Liver (tissue), 9 donors: ENCODE measurements around the gene DCTN1. TPM values are rescaled to one million over a fixed set of nuclear protein-coding genes. Genes with fewer than 3 reads are reported as not detected.

Experiments
- DNase-seq: peaks from one replicate; pipeline ENCODE4 v3.0.0-alpha.2; 2017; ENCODE audit warnings: low spot score
- H3K27ac ChIP-seq, 2 donors: one replicate each; pipeline ENCODE4 v1.7.0; 2013; ENCODE audit warnings: inconsistent platforms in 2 of 2, low read length in 2 of 2, control low read depth in 1 of 2, low read depth in 1 of 2, mild to moderate bottlenecking in 1 of 2
- H3K27me3 ChIP-seq, 4 donors: one replicate each; pipeline versions ENCODE4 v1.6.1 to v1.7.0; 2013; ENCODE audit warnings: low read length in 3 of 4, inconsistent platforms in 1 of 4, mild to moderate bottlenecking in 1 of 4, moderate library complexity in 1 of 4; ENCODE audit not compliant: control insufficient read depth in 4 of 4, insufficient read depth in 4 of 4
- H3K36me3 ChIP-seq, 4 donors: one replicate each; pipeline versions ENCODE4 v1.6.1 to v1.7.0; 2013; ENCODE audit warnings: low read length in 3 of 4, mild to moderate bottlenecking in 3 of 4, low read depth in 1 of 4, moderate library complexity in 1 of 4; ENCODE audit not compliant: control insufficient read depth in 4 of 4, insufficient read depth in 3 of 4
- H3K4me1 ChIP-seq, 4 donors: one replicate each; pipeline versions ENCODE4 v1.6.1 to v1.7.0; 2013; ENCODE audit warnings: low read length in 3 of 4, mild to moderate bottlenecking in 3 of 4, moderate library complexity in 1 of 4; ENCODE audit not compliant: control insufficient read depth in 4 of 4, insufficient read depth in 4 of 4
- H3K4me3 ChIP-seq, 3 donors: one replicate each; pipeline versions ENCODE4 v1.6.1 to v1.7.0; 2013; ENCODE audit warnings: low read length in 3 of 3, control low read depth in 1 of 3, low read depth in 1 of 3, mild to moderate bottlenecking in 1 of 3
- H3K9ac ChIP-seq, 2 donors: one replicate each; pipeline ENCODE4 v1.7.0; 2013; ENCODE audit warnings: low read length in 2 of 2, mild to moderate bottlenecking in 2 of 2, moderate library complexity in 2 of 2, control low read depth in 1 of 2, low read depth in 1 of 2
- H3K9me3 ChIP-seq, 4 donors: one replicate each; pipeline versions ENCODE4 v1.6.1 to v1.7.0; 2013; ENCODE audit warnings: low read length in 3 of 4; ENCODE audit not compliant: control insufficient read depth in 4 of 4
- EGR1 ChIP-seq, 2 donors: IDR thresholded peaks; 2 replicates each; pipeline ENCODE4 v1.6.1; 2016 to 2018; ENCODE audit warnings: antibody characterized with exemption in 2 of 2, low read depth in 2 of 2
- FOXA1 ChIP-seq: IDR thresholded peaks from 2 replicates; pipeline ENCODE4 v1.6.1; 2016; ENCODE audit warnings: antibody characterized with exemption
- FOXA2 ChIP-seq: IDR thresholded peaks from 2 replicates; pipeline ENCODE4 v1.6.1; 2016; ENCODE audit warnings: antibody characterized with exemption
- GABPA ChIP-seq, 2 donors: IDR thresholded peaks in 1 of 2; conservative IDR thresholded peaks in 1 of 2; 2 replicates each; pipeline ENCODE4 v1.6.1; 2016; ENCODE audit warnings: antibody characterized with exemption in 2 of 2, mild to moderate bottlenecking in 1 of 2, moderate library complexity in 1 of 2
- HNF4A ChIP-seq, 2 donors: conservative IDR thresholded peaks; 2 replicates each; pipeline ENCODE4 v1.6.1; 2016; ENCODE audit warnings: antibody characterized with exemption in 2 of 2, mild to moderate bottlenecking in 2 of 2
- HNF4G ChIP-seq: IDR thresholded peaks from 2 replicates; pipeline ENCODE4 v1.6.1; 2016; ENCODE audit warnings: antibody characterized with exemption
- JUND ChIP-seq, 2 donors: IDR thresholded peaks; 2 replicates each; pipeline ENCODE4 v1.6.1; 2016; ENCODE audit warnings: antibody characterized with exemption in 2 of 2
- NR2F2 ChIP-seq: IDR thresholded peaks from 2 replicates; pipeline ENCODE4 v1.6.1; 2016; ENCODE audit warnings: antibody characterized with exemption
- RXRA ChIP-seq, 2 donors: IDR thresholded peaks; 2 replicates each; pipeline ENCODE4 v1.6.1; 2017 to 2018; ENCODE audit warnings: antibody characterized with exemption in 2 of 2, mild to moderate bottlenecking in 1 of 2
- SP1 ChIP-seq: IDR thresholded peaks from 2 replicates; pipeline ENCODE4 v1.6.1; 2018; ENCODE audit warnings: antibody characterized with exemption, mild to moderate bottlenecking
- TAF1 ChIP-seq: conservative IDR thresholded peaks from 2 replicates; pipeline ENCODE4 v1.6.1; 2016; ENCODE audit warnings: antibody characterized with exemption, mild to moderate bottlenecking
- YY1 ChIP-seq: IDR thresholded peaks from 2 replicates; pipeline ENCODE4 v1.6.1; 2016; ENCODE audit warnings: antibody characterized with exemption, mild to moderate bottlenecking
- WGBS: extraction: QIAGEN DNeasy Blood & Tissue Kit; methylation state at CpG from one replicate; pipeline ENCODE4 v1.1.7; 2013; 5-methylcytosine and 5-hydroxymethylcytosine counted together
- polyA plus RNA-seq, 2 donors: library from polyadenylated mRNA; stranded (reverse) in 1 of 2; unstranded in 1 of 2; fragments of 200-250 nt in 1 of 2; fragments of >200 nt in 1 of 2; fragmentation: Nextera tagmentation in 1 of 2; extraction: Ambion mirVana in 1 of 2; gene quantifications; one replicate each; pipeline versions ENCODE4 v1.2.1 to v1.2.3, GENCODE V29; 2013 to 2015
- total RNA-seq, 2 donors: library from RNA; depleted of rRNA; stranded (reverse); fragments of >200 nt; gene quantifications; one replicate each; pipeline ENCODE4 v1.2.3, GENCODE V29; 2014
- TF ChIP-seq, protein P1 (sequence below): fragments of 150-350 bp; IDR thresholded peaks from 2 replicates; pipeline ENCODE4 v1.5.1; 2017; ENCODE audit warnings: improper control_type of control experiment, low read depth, low read length; ENCODE audit not compliant: missing input control
- TF ChIP-seq, protein P2 (sequence below): IDR thresholded peaks from 2 replicates; pipeline ENCODE4 v1.6.1; 2016; ENCODE audit warnings: antibody characterized with exemption
- TF ChIP-seq, protein P3 (sequence below): IDR thresholded peaks from 2 replicates; pipeline ENCODE4 v1.6.1; 2016; ENCODE audit warnings: antibody characterized with exemption, mild to moderate bottlenecking
- TF ChIP-seq, protein P4 (sequence below): IDR thresholded peaks from 2 replicates; pipeline ENCODE4 v1.6.1; 2016; ENCODE audit warnings: antibody characterized with exemption
- TF ChIP-seq, protein P5 (sequence below): IDR thresholded peaks from 2 replicates; pipeline ENCODE4 v1.6.1; 2016; ENCODE audit warnings: antibody characterized with exemption
- donor health status: healthy.
- donor health status: healthy.
- donor health status: healthy.
- donor health status: healthy.
- donor health status: healthy.

DCTN1 gene
- total and polyA plus RNA-seq, 4 donors = 29.7 to 40.9 (median 33.5) TPM

DNA sequence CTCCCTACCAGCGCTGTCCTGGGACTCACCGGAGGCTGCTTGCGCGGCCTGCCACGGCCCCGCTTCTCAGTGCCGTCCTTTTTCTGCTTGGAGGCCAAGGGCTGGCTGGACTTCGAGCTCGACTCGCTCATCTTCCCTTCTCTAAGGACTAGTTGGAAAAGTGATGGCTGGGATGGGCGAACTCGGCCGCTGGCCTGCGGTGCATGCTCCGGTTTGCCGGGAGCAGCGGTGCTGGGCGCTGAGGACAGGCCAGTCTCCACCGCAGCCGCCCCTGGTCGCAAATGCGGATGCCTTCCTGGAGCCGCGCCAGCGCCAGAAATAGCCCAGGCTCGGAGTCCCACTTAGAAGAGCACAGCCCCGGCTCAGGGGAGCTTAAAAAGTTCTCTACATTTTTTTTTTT, 38.2 kb upstream of the DCTN1 start (continued):
- no peak for TF ChIP-seq GABPA (IDR thresholded peaks at IDR 0.05 in 1 of 2, conservative IDR thresholded peaks at IDR 0.05 in 1 of 2)
- TF ChIP-seq, protein P1, sequence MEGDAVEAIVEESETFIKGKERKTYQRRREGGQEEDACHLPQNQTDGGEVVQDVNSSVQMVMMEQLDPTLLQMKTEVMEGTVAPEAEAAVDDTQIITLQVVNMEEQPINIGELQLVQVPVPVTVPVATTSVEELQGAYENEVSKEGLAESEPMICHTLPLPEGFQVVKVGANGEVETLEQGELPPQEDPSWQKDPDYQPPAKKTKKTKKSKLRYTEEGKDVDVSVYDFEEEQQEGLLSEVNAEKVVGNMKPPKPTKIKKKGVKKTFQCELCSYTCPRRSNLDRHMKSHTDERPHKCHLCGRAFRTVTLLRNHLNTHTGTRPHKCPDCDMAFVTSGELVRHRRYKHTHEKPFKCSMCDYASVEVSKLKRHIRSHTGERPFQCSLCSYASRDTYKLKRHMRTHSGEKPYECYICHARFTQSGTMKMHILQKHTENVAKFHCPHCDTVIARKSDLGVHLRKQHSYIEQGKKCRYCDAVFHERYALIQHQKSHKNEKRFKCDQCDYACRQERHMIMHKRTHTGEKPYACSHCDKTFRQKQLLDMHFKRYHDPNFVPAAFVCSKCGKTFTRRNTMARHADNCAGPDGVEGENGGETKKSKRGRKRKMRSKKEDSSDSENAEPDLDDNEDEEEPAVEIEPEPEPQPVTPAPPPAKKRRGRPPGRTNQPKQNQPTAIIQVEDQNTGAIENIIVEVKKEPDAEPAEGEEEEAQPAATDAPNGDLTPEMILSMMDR = no peak

DNA sequence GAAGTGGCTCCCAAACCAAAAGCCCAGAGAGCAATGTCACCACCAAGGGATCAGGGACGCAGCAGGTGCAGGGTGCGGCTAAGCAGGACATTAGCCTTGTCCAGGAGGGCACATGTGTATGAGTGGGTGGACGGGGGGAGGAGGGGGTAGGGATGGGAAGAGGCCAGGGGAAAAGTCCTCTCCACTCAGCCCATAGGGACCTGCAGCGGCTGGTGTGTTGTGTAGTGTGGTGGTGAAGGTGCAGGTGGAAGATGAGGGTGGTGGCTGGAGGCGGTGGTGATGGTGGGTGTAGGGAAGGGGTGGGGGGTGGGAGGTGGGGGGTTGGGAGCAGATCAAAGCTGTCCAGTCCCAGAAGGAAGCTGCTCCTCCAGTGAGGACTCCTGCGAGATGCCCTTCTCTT, 37.7 kb upstream of the DCTN1 start:
- no peak for DNase-seq
- WGBS = 87% methylated on average over 6 of the region's 6 CpGs
- no peaks in the 10 kb centered on the region for H3K36me3 ChIP-seq
- TF ChIP-seq EGR1 (IDR thresholded peaks at IDR 0.05; ENCODE audit: low read depth in 2 of 2) = no peak
- TF ChIP-seq, protein P2, sequence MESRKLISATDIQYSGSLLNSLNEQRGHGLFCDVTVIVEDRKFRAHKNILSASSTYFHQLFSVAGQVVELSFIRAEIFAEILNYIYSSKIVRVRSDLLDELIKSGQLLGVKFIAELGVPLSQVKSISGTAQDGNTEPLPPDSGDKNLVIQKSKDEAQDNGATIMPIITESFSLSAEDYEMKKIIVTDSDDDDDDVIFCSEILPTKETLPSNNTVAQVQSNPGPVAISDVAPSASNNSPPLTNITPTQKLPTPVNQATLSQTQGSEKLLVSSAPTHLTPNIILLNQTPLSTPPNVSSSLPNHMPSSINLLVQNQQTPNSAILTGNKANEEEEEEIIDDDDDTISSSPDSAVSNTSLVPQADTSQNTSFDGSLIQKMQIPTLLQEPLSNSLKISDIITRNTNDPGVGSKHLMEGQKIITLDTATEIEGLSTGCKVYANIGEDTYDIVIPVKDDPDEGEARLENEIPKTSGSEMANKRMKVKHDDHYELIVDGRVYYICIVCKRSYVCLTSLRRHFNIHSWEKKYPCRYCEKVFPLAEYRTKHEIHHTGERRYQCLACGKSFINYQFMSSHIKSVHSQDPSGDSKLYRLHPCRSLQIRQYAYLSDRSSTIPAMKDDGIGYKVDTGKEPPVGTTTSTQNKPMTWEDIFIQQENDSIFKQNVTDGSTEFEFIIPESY = no peak
- TF ChIP-seq GABPA (IDR thresholded peaks at IDR 0.05 in 1 of 2, conservative IDR thresholded peaks at IDR 0.05 in 1 of 2) = no peak
- TF ChIP-seq, protein P3, sequence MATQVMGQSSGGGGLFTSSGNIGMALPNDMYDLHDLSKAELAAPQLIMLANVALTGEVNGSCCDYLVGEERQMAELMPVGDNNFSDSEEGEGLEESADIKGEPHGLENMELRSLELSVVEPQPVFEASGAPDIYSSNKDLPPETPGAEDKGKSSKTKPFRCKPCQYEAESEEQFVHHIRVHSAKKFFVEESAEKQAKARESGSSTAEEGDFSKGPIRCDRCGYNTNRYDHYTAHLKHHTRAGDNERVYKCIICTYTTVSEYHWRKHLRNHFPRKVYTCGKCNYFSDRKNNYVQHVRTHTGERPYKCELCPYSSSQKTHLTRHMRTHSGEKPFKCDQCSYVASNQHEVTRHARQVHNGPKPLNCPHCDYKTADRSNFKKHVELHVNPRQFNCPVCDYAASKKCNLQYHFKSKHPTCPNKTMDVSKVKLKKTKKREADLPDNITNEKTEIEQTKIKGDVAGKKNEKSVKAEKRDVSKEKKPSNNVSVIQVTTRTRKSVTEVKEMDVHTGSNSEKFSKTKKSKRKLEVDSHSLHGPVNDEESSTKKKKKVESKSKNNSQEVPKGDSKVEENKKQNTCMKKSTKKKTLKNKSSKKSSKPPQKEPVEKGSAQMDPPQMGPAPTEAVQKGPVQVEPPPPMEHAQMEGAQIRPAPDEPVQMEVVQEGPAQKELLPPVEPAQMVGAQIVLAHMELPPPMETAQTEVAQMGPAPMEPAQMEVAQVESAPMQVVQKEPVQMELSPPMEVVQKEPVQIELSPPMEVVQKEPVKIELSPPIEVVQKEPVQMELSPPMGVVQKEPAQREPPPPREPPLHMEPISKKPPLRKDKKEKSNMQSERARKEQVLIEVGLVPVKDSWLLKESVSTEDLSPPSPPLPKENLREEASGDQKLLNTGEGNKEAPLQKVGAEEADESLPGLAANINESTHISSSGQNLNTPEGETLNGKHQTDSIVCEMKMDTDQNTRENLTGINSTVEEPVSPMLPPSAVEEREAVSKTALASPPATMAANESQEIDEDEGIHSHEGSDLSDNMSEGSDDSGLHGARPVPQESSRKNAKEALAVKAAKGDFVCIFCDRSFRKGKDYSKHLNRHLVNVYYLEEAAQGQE = no peak
- no peak for TF ChIP-seq FOXA1
- TF ChIP-seq RXRA (IDR thresholded peaks at IDR 0.05) = no peak
- TF ChIP-seq HNF4G = no peak
- TF ChIP-seq YY1 = no peak
- TF ChIP-seq, protein P4, sequence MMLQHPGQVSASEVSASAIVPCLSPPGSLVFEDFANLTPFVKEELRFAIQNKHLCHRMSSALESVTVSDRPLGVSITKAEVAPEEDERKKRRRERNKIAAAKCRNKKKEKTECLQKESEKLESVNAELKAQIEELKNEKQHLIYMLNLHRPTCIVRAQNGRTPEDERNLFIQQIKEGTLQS = no peak
- TF ChIP-seq SP1 = no peak
- TF ChIP-seq TAF1 = no peak
- TF ChIP-seq NR2F2 = no peak
- TF ChIP-seq HNF4A (conservative IDR thresholded peaks at IDR 0.05) = no peak
- TF ChIP-seq JUND (IDR thresholded peaks at IDR 0.05) = no peak
- TF ChIP-seq FOXA2 = no peak
- TF ChIP-seq, protein P5, sequence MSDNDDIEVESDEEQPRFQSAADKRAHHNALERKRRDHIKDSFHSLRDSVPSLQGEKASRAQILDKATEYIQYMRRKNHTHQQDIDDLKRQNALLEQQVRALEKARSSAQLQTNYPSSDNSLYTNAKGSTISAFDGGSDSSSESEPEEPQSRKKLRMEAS = no peak
- H3K4me3 ChIP-seq = no peak overlapping the region
- no peaks in the 10 kb centered on the region for H3K9me3 ChIP-seq
- H3K27me3 ChIP-seq = peaks cover 0 to 7% (median 0%) of the 10 kb centered on the region in 4 donors
- H3K4me1 ChIP-seq = peaks cover 7 to 23% (median 19%) of the 10 kb centered on the region in 4 donors
- no peak overlapping the region for H3K9ac ChIP-seq
- H3K27ac ChIP-seq = no peak overlapping the region
